Endothelial cell of umbilical vein (primary cell): ENCODE results near the gene HSPA1B. TPM values are rescaled to one million over a fixed set of nuclear protein-coding genes. Genes with fewer than 3 reads are reported as not detected.

Experiments used
- BruUV-seq: library from RNA; stranded (reverse); fragments of 400-500 nt; replicated peaks from 2 replicates; lab custom pipeline; 2021; lab: Mats Ljungman, UMichigan
- CTCF ChIA-PET: fragments of 300-600, 350-600 bp; sonication (Branson Sonifier 250); formaldehyde crosslinking; loops from one replicate; lab custom pipeline; 2021; ENCODE audit warnings: antibody characterized with exemption, inconsistent platforms; lab: Charles Lee
- POLR2A ChIA-PET: fragments of 300-600, 350-600 bp; sonication (Branson Sonifier 250); formaldehyde crosslinking; loops from one replicate; lab custom pipeline; 2021; ENCODE audit warnings: antibody characterized with exemption, inconsistent platforms; lab: Charles Lee
- DNase-seq: peaks from one replicate; pipeline ENCODE4 v3.0.0-alpha.2; 2011; ENCODE audit warnings: low read depth, low spot score
- FAIRE-seq: peaks from 2 replicates; lab custom pipeline; 2011; peaks lifted over from hg19 to GRCh38; lab: Jason Lieb, UNC
- H2AFZ ChIP-seq: 2 replicates; pipeline ENCODE4 v1.6.0; 2012; ENCODE audit warnings: low read depth, low read length, control low read depth, inconsistent platforms
- H3K27ac ChIP-seq: 2 replicates; pipeline ENCODE4 v1.5.1; 2011; ENCODE audit warnings: low read depth, mild to moderate bottlenecking, control low read depth, low read length, moderate library complexity; ENCODE audit not compliant: insufficient read depth
- H3K27me3 ChIP-seq, 2 experiments: 2 replicates each; pipeline versions ENCODE4 v1.6.0 to v1.6.1; 2011; ENCODE audit warnings: low read length in 2 of 2, mixed read lengths in 1 of 2; ENCODE audit not compliant: control insufficient read depth in 2 of 2, insufficient read depth in 2 of 2
- H3K36me3 ChIP-seq, 2 experiments: 2 replicates in 1 of 2; 3 replicates in 1 of 2; pipeline ENCODE4 v1.5.1; 2011; ENCODE audit warnings: low read length in 2 of 2, mild to moderate bottlenecking in 1 of 2, moderate library complexity in 1 of 2; ENCODE audit not compliant: control insufficient read depth in 2 of 2, insufficient read depth in 2 of 2; ENCODE audit errors: extremely low read depth in 1 of 2
- H3K4me1 ChIP-seq: 3 replicates; pipeline ENCODE4 v1.5.1; 2011; ENCODE audit warnings: mild to moderate bottlenecking, low read length; ENCODE audit not compliant: control insufficient read depth, insufficient read depth; ENCODE audit errors: extremely low read depth
- H3K4me2 ChIP-seq: 2 replicates; pipeline ENCODE4 v1.6.1; 2011; ENCODE audit warnings: low read length, control low read depth, mixed read lengths; ENCODE audit not compliant: insufficient read depth
- H3K4me3 ChIP-seq, 3 experiments: fragments of 200-600 bp in 1 of 3; sonication (generic), shearing (Covaris generic) in 1 of 3; replicated peaks in 1 of 3; 2 replicates each; pipeline ENCODE4 v1.5.1; 2011 to 2016; ENCODE audit warnings: control low read depth in 3 of 3, low read length in 3 of 3, mild to moderate bottlenecking in 2 of 3, inconsistent platforms in 1 of 3, low read depth in 1 of 3, moderate library complexity in 1 of 3; ENCODE audit not compliant: insufficient read depth in 1 of 3
- H3K79me2 ChIP-seq: 2 replicates; pipeline ENCODE4 v1.6.0; 2012; ENCODE audit warnings: low read length, inconsistent platforms; ENCODE audit not compliant: control insufficient read depth, insufficient read depth
- H3K9ac ChIP-seq: replicated peaks from 2 replicates; pipeline ENCODE3; 2011; ENCODE audit warnings: low read length, control low read depth; ENCODE audit not compliant: insufficient read depth; ENCODE audit errors: extremely low read depth
- H3K9me1 ChIP-seq: replicated peaks from 3 replicates; pipeline ENCODE4 v1.6.0; 2011; ENCODE audit warnings: mild to moderate bottlenecking, low read length; ENCODE audit not compliant: control insufficient read depth, insufficient read depth; ENCODE audit errors: extremely low read depth
- H3K9me3 ChIP-seq: replicated peaks from 2 replicates; pipeline ENCODE4 v1.5.1; 2012; ENCODE audit warnings: low read length, inconsistent platforms; ENCODE audit not compliant: control insufficient read depth, insufficient read depth
- H4K20me1 ChIP-seq: replicated peaks from 2 replicates; pipeline ENCODE3; 2011; ENCODE audit warnings: mild to moderate bottlenecking, low read length; ENCODE audit not compliant: control insufficient read depth, insufficient read depth; ENCODE audit errors: extremely low read depth
- CTCF ChIP-seq, 2 donors: IDR thresholded peaks; 1 replicate in 1 of 2; 2 replicates in 1 of 2; pipeline ENCODE4 v1.5.1; 2011; ENCODE audit warnings: low read length in 2 of 2, mild to moderate bottlenecking in 2 of 2, moderate library complexity in 2 of 2, control low read depth in 1 of 2, inconsistent platforms in 1 of 2, low read depth in 1 of 2; ENCODE audit not compliant: insufficient read depth in 1 of 2; ENCODE audit errors: extremely low read depth in 1 of 2
- EZH2 ChIP-seq: IDR thresholded peaks from 2 replicates; pipeline ENCODE4 v1.6.1; 2012; ENCODE audit warnings: borderline replicate concordance, low read depth, mild to moderate bottlenecking, moderate library complexity, low read length, inconsistent platforms; ENCODE audit not compliant: severe bottlenecking
- FOS ChIP-seq: IDR thresholded peaks from 2 replicates; pipeline ENCODE4 v1.6.1; 2011; ENCODE audit warnings: mild to moderate bottlenecking, low read length, moderate library complexity, borderline replicate concordance; ENCODE audit not compliant: insufficient read depth
- GATA2 ChIP-seq: IDR thresholded peaks from 2 replicates; pipeline ENCODE4 v1.7.0; 2011; ENCODE audit warnings: low read depth, mild to moderate bottlenecking, moderate library complexity, mixed read lengths, low read length; ENCODE audit not compliant: insufficient read length, insufficient read depth
- JUN ChIP-seq: IDR thresholded peaks from 2 replicates; pipeline ENCODE4 v1.6.1; 2011; ENCODE audit warnings: borderline replicate concordance, low read depth; ENCODE audit not compliant: insufficient read length, insufficient read depth
- MAX ChIP-seq: IDR thresholded peaks from 2 replicates; pipeline ENCODE4 v1.6.1; 2011; ENCODE audit not compliant: insufficient read depth, insufficient read length
- MYC ChIP-seq: IDR thresholded peaks from one replicate; pipeline ENCODE4 v1.6.1; 2011; ENCODE audit warnings: mild to moderate bottlenecking, low read depth, low read length
- POLR2A ChIP-seq: IDR thresholded peaks from 2 replicates; pipeline ENCODE4 v1.6.1; 2012; ENCODE audit warnings: low read depth, mild to moderate bottlenecking, control low read depth, low read length
- POLR2AphosphoS5 ChIP-seq: IDR thresholded peaks from 2 replicates; pipeline ENCODE4 v1.6.1; 2012; ENCODE audit warnings: low read depth, mild to moderate bottlenecking, control low read depth, low read length, moderate library complexity; ENCODE audit not compliant: insufficient read depth
- dilution Hi-C: fragments of 300-500 bp; cut with MboI; formaldehyde crosslinking; loops from one replicate; pipeline ENCODE4 v1.15.0; 2019; ENCODE audit warnings: low sequenced_read_pairs; ENCODE audit not compliant: extremely low pct_ligation_motif_present
- intact Hi-C: fragments of 100-400 bp; cut with micrococcal nuclease; formaldehyde crosslinking; loops from one replicate; pipeline ENCODE4 v1.10.0; 2022
- polyA plus RNA-seq, 4 experiments: library from polyadenylated mRNA; depleted of rRNA in 3 of 4; stranded (reverse) in 3 of 4; unstranded in 1 of 4; fragments of >200 nt; gene quantifications; 2 replicates each; pipeline versions ENCODE4 v1.2.1 to v1.2.3, GENCODE V29; 2011 to 2012; ENCODE audit warnings: missing spikeins in 1 of 4
- total RNA-seq: library from RNA; stranded (reverse); gene quantifications from 2 replicates; pipeline ENCODE4 v1.2.3, GENCODE V29; 2021

Gene HSPA1B
- total and polyA plus RNA-seq, 2 donors (not counting 3 experiments of a cell fraction or from before 2014, with no cell fraction given), result 27.1 to 54.0 TPM

- Histone ChIP-seq H3K79me2 (no peaks in the 10 kb centered on the region), H2AFZ (no peak overlapping the region), H3K4me3 (no peak overlapping the region), H3K9me1 (no peaks in the 10 kb centered on the region), H3K36me3 (no peaks in the 10 kb centered on the region), H3K9me3 (no peaks in the 10 kb centered on the region), H3K27ac (no peak overlapping the region), H4K20me1 (no peaks in the 10 kb centered on the region), H3K4me1 (peaks cover 6% of the 10 kb centered on the region), H3K27me3 (no peaks in the 10 kb centered on the region), H3K9ac (no peak overlapping the region), H3K4me2 (no peak overlapping the region)
- intact Hi-C loops (no loop called here), dilution Hi-C loops (no loop called here)
- BruUV-seq, result no TSS peak
- ChIA-PET POLR2A (no interaction called here), CTCF (interaction anchor here (1.2 to 1.5 kb wide), 2 partner anchors 10 to 16 kb away, joined by 3 to 7 read pairs; no protein-coding TSS in a partner anchor)
- FAIRE-seq, result no peak
- no peak for TF ChIP-seq MYC
- TF ChIP-seq JUN, result no peak
- no peak for TF ChIP-seq CTCF (IDR thresholded peaks at IDR 0.05; ENCODE audit: extremely low read depth in 1 of 2, insufficient read depth in 1 of 2, low read depth in 1 of 2, low read length in 2 of 2)
- TF ChIP-seq MAX, result no peak
- TF ChIP-seq FOS, result no peak
- no peak for TF ChIP-seq EZH2
- TF ChIP-seq POLR2AphosphoS5, result no peak
- no peak for TF ChIP-seq POLR2A
- TF ChIP-seq GATA2, result no peak
- DNase-seq, result no peak
Measured at GRCh38 chr6:31874084-31874670, 46.6 kb downstream of the HSPA1B start.
